ENCODE results near the gene ATP13A1. TPM values are rescaled to one million over a fixed set of nuclear protein-coding genes. Genes with fewer than 3 reads are reported as not detected.
"Not testable (repeated sequence)": the region's sequence is repeated elsewhere in the genome, so short reads cannot be mapped to it uniquely, and the experiment has no call there.

The ATP13A1 gene
- total RNA-seq, 2 donors from 2014 or later: 23.6 to 62.1 TPM

- TF ChIP-seq CTCF (IDR thresholded peaks at IDR 0.05): no peak
- H3K27me3 ChIP-seq: no peaks in the 10 kb centered on the region
Observed at GRCh38 chr19:19615086-19615485, 48.4 kb downstream of the ATP13A1 start.

GRCh38 chr19:19613506-19613905 is 50.0 kb downstream of the ATP13A1 start:
- Histone ChIP-seq H3K4me1 (peaks cover 0 to 5% of the 10 kb centered on the region in 2 donors), H3K36me3 (no peaks in the 10 kb centered on the region), H3K27me3 (no peaks in the 10 kb centered on the region), H3K4me3 (no peak overlapping the region), H3K27ac (no peak overlapping the region), H3K9me3 (no peaks in the 10 kb centered on the region)
- no peak for DNase-seq (ENCODE audit: low spot score)
- TF ChIP-seq CTCF (IDR thresholded peaks at IDR 0.05): no peak

More at GRCh38 chr19:19615086-19615485, 48.4 kb downstream of the ATP13A1 start:
- no peak for DNase-seq (ENCODE audit: low spot score)
- Histone ChIP-seq H3K4me3 (no peak overlapping the region), H3K36me3 (no peaks in the 10 kb centered on the region), H3K4me1 (peaks cover 0 to 9% of the 10 kb centered on the region in 2 donors), H3K9me3 (no peaks in the 10 kb centered on the region), H3K27ac (no peak overlapping the region)

- no peak for TF ChIP-seq CTCF (IDR thresholded peaks at IDR 0.05)
- Histone ChIP-seq H3K4me3 (no peak overlapping the region), H3K9me3 (no peaks in the 10 kb centered on the region), H3K36me3 (no peaks in the 10 kb centered on the region), H3K4me1 (no peaks in the 10 kb centered on the region), H3K27ac (no peak overlapping the region), H3K27me3 (no peaks in the 10 kb centered on the region)
- no peak for DNase-seq (ENCODE audit: low spot score)
Observed at GRCh38 chr19:19610376-19611202, 52.9 kb downstream of the ATP13A1 start.

GRCh38 chr19:19606686-19607085 is 56.8 kb downstream of the ATP13A1 start:
- not testable (repeated sequence) for DNase-seq (ENCODE audit: low spot score); H3K27me3 ChIP-seq; H3K27ac ChIP-seq; H3K36me3 ChIP-seq; H3K4me3 ChIP-seq; H3K4me1 ChIP-seq; H3K9me3 ChIP-seq

GRCh38 chr19:19606021-19606420 is 57.5 kb downstream of the ATP13A1 start:
- H3K36me3 ChIP-seq: no peaks in the 10 kb centered on the region
- H3K4me3 ChIP-seq: no peak overlapping the region
- TF ChIP-seq CTCF (IDR thresholded peaks at IDR 0.05): no peak
- no peaks in the 10 kb centered on the region for H3K27me3 ChIP-seq
- H3K9me3 ChIP-seq: no peaks in the 10 kb centered on the region
- no peaks in the 10 kb centered on the region for H3K4me1 ChIP-seq
- H3K27ac ChIP-seq: no peak overlapping the region
- DNase-seq (ENCODE audit: low spot score): no peak

- Histone ChIP-seq H3K4me1 (no peaks in the 10 kb centered on the region), H3K9me3 (no peaks in the 10 kb centered on the region), H3K4me3 (no peak overlapping the region), H3K36me3 (no peaks in the 10 kb centered on the region), H3K27me3 (no peaks in the 10 kb centered on the region), H3K27ac (no peak overlapping the region)
- DNase-seq (ENCODE audit: low spot score): no peak
- TF ChIP-seq CTCF (IDR thresholded peaks at IDR 0.05): no peak
Observed at GRCh38 chr19:19602713-19603324, 60.7 kb downstream of the ATP13A1 start.
